ENCODE results near the gene SLC15A4. TPM values are rescaled to one million over a fixed set of nuclear protein-coding genes. Genes with fewer than 3 reads are reported as not detected.

Gene SLC15A4
- total and polyA plus RNA-seq, 4 donors, result 7.3 to 25.3 (median 14.9) TPM

DNA sequence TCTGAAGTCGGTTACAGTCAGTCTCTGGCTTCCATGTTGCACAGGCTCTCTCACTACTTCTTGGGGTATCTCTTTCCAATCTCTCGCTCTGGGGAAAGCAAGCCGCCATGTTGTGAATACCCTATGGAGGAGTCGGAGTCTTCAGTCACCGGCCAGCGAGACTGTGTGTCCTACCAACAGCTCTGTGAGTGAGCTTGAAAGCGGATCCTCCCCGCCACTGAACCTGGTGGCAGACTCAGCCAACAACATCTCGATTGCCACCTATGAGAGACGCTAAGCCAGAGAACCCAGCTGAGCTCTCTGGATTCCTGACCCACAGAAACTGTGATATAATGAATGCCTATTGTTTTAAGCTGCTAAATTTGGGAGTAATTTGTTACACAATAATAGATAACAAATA is 51.5 kb downstream of the SLC15A4 start (continued):
- TF ChIP-seq, protein P1, sequence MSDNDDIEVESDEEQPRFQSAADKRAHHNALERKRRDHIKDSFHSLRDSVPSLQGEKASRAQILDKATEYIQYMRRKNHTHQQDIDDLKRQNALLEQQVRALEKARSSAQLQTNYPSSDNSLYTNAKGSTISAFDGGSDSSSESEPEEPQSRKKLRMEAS (IDR thresholded peaks at IDR 0.05), result no peak
- no peak for TF ChIP-seq NR2F2 (IDR thresholded peaks at IDR 0.05)
- TF ChIP-seq, protein P2, sequence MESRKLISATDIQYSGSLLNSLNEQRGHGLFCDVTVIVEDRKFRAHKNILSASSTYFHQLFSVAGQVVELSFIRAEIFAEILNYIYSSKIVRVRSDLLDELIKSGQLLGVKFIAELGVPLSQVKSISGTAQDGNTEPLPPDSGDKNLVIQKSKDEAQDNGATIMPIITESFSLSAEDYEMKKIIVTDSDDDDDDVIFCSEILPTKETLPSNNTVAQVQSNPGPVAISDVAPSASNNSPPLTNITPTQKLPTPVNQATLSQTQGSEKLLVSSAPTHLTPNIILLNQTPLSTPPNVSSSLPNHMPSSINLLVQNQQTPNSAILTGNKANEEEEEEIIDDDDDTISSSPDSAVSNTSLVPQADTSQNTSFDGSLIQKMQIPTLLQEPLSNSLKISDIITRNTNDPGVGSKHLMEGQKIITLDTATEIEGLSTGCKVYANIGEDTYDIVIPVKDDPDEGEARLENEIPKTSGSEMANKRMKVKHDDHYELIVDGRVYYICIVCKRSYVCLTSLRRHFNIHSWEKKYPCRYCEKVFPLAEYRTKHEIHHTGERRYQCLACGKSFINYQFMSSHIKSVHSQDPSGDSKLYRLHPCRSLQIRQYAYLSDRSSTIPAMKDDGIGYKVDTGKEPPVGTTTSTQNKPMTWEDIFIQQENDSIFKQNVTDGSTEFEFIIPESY (IDR thresholded peaks at IDR 0.05), result no peak
- no peak for TF ChIP-seq TAF1 (conservative IDR thresholded peaks at IDR 0.05)
- no peak for TF ChIP-seq GABPA (IDR thresholded peaks at IDR 0.05 in 1 of 2, conservative IDR thresholded peaks at IDR 0.05 in 1 of 2)
- TF ChIP-seq SP1 (IDR thresholded peaks at IDR 0.05), result no peak

DNA sequence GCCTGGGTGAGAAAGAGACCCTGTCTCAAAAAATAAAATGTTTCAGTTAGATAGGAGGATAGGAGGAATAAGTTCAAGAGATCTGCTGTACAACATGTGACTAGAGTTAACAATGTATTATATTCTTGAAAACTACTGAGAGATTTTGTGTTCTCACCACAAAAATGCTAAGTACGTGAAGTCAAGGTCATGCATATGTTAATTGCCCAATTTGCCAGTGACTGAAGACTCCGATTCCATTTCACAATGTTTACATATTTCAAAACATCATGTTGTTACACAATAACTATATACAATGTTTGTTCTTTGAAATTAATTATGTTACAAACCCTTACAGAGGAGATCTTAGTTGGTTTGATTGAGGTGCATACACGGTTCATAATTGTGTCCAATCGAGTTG is 52.1 kb downstream of the SLC15A4 start:
- H3K9ac ChIP-seq (ENCODE audit: low read depth in 1 of 2, low read length in 2 of 2), result no peak overlapping the region
- WGBS, result 68% methylated on average over 4 of the region's 4 CpGs
- TF ChIP-seq, protein P3, sequence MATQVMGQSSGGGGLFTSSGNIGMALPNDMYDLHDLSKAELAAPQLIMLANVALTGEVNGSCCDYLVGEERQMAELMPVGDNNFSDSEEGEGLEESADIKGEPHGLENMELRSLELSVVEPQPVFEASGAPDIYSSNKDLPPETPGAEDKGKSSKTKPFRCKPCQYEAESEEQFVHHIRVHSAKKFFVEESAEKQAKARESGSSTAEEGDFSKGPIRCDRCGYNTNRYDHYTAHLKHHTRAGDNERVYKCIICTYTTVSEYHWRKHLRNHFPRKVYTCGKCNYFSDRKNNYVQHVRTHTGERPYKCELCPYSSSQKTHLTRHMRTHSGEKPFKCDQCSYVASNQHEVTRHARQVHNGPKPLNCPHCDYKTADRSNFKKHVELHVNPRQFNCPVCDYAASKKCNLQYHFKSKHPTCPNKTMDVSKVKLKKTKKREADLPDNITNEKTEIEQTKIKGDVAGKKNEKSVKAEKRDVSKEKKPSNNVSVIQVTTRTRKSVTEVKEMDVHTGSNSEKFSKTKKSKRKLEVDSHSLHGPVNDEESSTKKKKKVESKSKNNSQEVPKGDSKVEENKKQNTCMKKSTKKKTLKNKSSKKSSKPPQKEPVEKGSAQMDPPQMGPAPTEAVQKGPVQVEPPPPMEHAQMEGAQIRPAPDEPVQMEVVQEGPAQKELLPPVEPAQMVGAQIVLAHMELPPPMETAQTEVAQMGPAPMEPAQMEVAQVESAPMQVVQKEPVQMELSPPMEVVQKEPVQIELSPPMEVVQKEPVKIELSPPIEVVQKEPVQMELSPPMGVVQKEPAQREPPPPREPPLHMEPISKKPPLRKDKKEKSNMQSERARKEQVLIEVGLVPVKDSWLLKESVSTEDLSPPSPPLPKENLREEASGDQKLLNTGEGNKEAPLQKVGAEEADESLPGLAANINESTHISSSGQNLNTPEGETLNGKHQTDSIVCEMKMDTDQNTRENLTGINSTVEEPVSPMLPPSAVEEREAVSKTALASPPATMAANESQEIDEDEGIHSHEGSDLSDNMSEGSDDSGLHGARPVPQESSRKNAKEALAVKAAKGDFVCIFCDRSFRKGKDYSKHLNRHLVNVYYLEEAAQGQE (IDR thresholded peaks at IDR 0.05), result no peak
- TF ChIP-seq FOXA2 (IDR thresholded peaks at IDR 0.05), result no peak
- TF ChIP-seq, protein P4, sequence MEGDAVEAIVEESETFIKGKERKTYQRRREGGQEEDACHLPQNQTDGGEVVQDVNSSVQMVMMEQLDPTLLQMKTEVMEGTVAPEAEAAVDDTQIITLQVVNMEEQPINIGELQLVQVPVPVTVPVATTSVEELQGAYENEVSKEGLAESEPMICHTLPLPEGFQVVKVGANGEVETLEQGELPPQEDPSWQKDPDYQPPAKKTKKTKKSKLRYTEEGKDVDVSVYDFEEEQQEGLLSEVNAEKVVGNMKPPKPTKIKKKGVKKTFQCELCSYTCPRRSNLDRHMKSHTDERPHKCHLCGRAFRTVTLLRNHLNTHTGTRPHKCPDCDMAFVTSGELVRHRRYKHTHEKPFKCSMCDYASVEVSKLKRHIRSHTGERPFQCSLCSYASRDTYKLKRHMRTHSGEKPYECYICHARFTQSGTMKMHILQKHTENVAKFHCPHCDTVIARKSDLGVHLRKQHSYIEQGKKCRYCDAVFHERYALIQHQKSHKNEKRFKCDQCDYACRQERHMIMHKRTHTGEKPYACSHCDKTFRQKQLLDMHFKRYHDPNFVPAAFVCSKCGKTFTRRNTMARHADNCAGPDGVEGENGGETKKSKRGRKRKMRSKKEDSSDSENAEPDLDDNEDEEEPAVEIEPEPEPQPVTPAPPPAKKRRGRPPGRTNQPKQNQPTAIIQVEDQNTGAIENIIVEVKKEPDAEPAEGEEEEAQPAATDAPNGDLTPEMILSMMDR (IDR thresholded peaks at IDR 0.05; ENCODE audit: low read depth, low read length, missing input control), result no peak
- TF ChIP-seq, protein P2 (IDR thresholded peaks at IDR 0.05), result no peak
- TF ChIP-seq FOXA1 (IDR thresholded peaks at IDR 0.05), result no peak
- TF ChIP-seq TAF1 (conservative IDR thresholded peaks at IDR 0.05), result no peak
- TF ChIP-seq, protein P5, sequence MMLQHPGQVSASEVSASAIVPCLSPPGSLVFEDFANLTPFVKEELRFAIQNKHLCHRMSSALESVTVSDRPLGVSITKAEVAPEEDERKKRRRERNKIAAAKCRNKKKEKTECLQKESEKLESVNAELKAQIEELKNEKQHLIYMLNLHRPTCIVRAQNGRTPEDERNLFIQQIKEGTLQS (IDR thresholded peaks at IDR 0.05), result no peak
- TF ChIP-seq HNF4A (conservative IDR thresholded peaks at IDR 0.05), result no peak
- TF ChIP-seq HNF4G (IDR thresholded peaks at IDR 0.05), result no peak
- TF ChIP-seq GABPA (IDR thresholded peaks at IDR 0.05 in 1 of 2, conservative IDR thresholded peaks at IDR 0.05 in 1 of 2), result no peak
- TF ChIP-seq, protein P1 (IDR thresholded peaks at IDR 0.05), result no peak
- no peak for TF ChIP-seq SP1 (IDR thresholded peaks at IDR 0.05)
- no peaks in the 10 kb centered on the region for H3K9me3 ChIP-seq (ENCODE audit: control insufficient read depth in 4 of 4, low read length in 3 of 4)
- peaks cover 0 to 4% (median under 1%) of the 10 kb centered on the region in 4 donors for H3K27me3 ChIP-seq (ENCODE audit: control insufficient read depth in 4 of 4, insufficient read depth in 4 of 4, low read length in 3 of 4)
- no peak overlapping the region for H3K4me3 ChIP-seq (ENCODE audit: low read depth in 1 of 3, low read length in 3 of 3)
- DNase-seq (ENCODE audit: low spot score), result no peak
- H3K36me3 ChIP-seq (ENCODE audit: control insufficient read depth in 4 of 4, insufficient read depth in 3 of 4, low read depth in 1 of 4, low read length in 3 of 4), result no peaks in the 10 kb centered on the region
- H3K4me1 ChIP-seq (ENCODE audit: control insufficient read depth in 4 of 4, insufficient read depth in 4 of 4, low read length in 3 of 4), result no peaks in the 10 kb centered on the region
- H3K27ac ChIP-seq (ENCODE audit: low read depth in 1 of 2, low read length in 2 of 2), result no peak overlapping the region

Data from liver (tissue), 9 donors.